Astrocyte of the cerebellum (primary cell): ENCODE measurements around the gene TCEAL6.
"Not testable (repeated sequence)": the region's sequence is repeated elsewhere in the genome, so short reads cannot be mapped to it uniquely, and the experiment has no call there.

Source experiments
- DNase-seq: peaks from one replicate; pipeline ENCODE4 v3.0.0-alpha.2; 2011; ENCODE audit warnings: low read depth
- H3K4me3 ChIP-seq: 2 replicates; pipeline ENCODE4 v1.5.1; 2011; ENCODE audit warnings: mild to moderate bottlenecking, low read depth, low read length, moderate library complexity
- in situ Hi-C: cut with HindIII; loops from 2 replicates; pipeline ENCODE4 v1.10.0; 2017; ENCODE audit warnings: low sequenced_read_pairs
- TF ChIP-seq, protein P1 (sequence below): IDR thresholded peaks from 2 replicates; pipeline ENCODE4 v1.5.1; 2012; ENCODE audit warnings: low read length, low read depth, moderate library complexity, mild to moderate bottlenecking; ENCODE audit errors: missing control alignments

Gene TCEAL6

DNA sequence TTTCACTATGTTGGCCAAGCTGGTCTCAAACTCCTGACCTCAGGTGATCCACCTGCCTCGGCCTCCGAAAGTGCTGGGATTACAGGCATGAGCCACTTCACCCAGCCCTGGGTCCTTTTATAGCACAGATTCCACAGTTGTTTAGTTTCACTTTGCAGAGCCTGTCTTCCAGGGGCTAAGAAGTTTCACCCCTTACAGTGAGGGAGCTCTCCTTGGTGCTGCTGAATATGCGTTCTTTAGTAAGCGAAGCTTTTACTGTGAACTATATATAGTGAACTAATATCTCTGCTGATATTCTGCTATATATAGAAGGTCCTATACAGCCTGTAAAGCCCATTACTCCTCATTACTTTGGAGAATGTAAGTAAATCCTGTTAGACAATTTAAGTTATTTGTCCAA is 4.2 kb downstream of the TCEAL6 start:
- TF ChIP-seq, protein P1, sequence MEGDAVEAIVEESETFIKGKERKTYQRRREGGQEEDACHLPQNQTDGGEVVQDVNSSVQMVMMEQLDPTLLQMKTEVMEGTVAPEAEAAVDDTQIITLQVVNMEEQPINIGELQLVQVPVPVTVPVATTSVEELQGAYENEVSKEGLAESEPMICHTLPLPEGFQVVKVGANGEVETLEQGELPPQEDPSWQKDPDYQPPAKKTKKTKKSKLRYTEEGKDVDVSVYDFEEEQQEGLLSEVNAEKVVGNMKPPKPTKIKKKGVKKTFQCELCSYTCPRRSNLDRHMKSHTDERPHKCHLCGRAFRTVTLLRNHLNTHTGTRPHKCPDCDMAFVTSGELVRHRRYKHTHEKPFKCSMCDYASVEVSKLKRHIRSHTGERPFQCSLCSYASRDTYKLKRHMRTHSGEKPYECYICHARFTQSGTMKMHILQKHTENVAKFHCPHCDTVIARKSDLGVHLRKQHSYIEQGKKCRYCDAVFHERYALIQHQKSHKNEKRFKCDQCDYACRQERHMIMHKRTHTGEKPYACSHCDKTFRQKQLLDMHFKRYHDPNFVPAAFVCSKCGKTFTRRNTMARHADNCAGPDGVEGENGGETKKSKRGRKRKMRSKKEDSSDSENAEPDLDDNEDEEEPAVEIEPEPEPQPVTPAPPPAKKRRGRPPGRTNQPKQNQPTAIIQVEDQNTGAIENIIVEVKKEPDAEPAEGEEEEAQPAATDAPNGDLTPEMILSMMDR: no peak
- in situ Hi-C loops: no loop called here
- H3K4me3 ChIP-seq: no peak overlapping the region
- no peak for DNase-seq

DNA sequence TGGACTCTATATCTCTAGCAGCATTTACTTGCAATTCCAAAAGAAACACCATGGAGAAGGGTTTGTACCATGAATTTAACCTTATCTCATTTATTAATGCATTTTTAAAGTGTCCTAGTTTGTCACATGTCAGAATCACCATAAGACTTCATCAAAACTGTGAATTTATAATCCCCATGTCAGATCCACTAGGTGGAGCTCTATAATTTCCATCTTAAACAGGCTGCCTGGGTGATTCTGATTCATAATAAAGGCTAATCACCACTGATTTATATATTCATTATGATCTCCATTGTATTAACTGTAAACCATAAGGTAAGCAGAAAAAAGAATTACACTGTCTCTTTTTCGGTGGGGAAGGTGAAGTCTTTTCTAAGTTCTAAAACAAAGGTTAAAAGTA is 12.8 kb downstream of the TCEAL6 start:
- in situ Hi-C loops: no loop called here
- no peak overlapping the region for H3K4me3 ChIP-seq
- no peak for DNase-seq
- TF ChIP-seq, protein P1: peak; percentile 28

DNA sequence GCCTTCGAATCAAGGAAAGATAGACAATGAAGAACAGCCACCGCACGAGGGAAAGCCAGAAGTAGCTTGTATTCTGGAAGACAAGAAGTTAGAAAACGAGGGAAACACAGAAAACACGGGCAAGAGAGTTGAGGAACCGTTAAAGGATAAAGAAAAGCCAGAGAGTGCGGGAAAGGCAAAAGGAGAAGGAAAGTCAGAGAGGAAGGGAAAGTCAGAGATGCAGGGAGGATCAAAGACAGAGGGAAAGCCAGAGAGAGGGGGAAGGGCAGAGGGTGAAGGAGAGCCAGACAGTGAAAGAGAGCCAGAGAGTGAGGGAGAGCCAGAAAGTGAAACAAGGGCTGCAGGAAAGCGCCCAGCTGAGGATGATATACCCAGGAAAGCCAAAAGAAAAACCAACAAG is 15.4 kb downstream of the TCEAL6 start:
- in situ Hi-C loops: no loop called here
- no peak overlapping the region for H3K4me3 ChIP-seq
- DNase-seq: no peak
- TF ChIP-seq, protein P1: no peak

DNA sequence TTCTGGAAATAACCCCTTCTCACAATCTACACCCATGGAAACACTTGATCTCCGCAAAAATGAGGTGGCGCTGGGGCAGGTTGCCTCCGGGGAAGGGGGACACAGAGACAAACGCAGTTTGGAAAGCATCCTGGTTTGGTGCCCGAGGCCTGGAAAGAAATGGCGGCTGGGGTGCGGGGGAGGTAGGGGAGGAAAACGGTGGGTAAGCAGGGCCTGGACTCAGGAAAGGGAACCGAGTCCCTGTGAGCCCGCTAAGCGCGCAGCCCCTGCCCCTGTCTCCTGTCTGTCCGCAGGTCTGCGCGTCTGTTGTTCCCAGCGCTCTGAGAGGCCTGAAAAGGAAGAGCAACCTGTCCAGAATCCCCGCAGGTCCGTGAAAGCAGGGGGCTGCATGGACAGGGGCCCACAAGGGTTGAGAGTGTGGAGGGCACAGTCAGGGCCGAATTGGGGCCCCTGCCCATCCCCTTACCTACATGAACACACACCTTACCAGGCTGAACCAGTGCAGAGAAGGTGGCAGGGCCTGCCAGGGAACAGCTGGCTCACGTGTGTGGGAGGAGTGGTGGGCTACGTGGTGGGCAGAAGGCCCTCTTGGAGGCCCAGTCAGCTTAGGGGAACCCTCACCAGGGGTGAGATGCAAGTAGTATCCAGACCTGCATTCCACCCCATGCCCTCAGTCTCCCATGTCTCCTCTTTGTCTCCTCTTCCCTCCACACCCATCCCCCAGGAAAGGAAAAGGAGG is 16.0 kb downstream of the TCEAL6 start:
- in situ Hi-C loops: not testable (repeated sequence)

DNA sequence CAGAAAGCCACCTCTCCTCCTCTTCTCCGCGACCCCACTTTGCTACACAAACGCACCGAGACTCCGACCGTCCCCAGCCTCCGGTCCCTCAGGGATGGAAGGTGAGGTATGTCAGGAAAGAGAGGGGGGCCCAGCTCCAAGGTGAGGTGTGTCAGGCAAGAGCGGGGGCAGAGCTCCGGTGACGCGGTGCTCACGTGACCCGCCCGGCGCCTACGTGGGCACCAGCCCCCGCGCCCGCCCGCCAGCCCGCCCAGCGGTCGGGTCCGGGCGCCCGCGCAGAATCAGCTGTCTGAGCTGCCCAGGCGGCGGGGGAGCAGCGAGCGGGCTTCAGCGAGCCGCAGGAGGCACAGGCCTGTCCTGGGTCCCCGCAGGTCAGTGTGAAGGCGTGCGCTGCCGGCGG is 16.8 kb downstream of the TCEAL6 start, which contains the start of gene TCEAL2:
TCEAL2 (plus strand) TSS at position 244 of the 400 bp plus-strand sequence. CDS start 1,152 bp downstream, outside the sequence.
- peak within 1 kb of the TSS; percentile 33 for H3K4me3 ChIP-seq
- in situ Hi-C loops, DNase-seq: not testable (repeated sequence)

More for the DNA sequence above, 16.0 kb downstream of the TCEAL6 start:
- not testable (repeated sequence) for DNase-seq, H3K4me3 ChIP-seq

DNA sequence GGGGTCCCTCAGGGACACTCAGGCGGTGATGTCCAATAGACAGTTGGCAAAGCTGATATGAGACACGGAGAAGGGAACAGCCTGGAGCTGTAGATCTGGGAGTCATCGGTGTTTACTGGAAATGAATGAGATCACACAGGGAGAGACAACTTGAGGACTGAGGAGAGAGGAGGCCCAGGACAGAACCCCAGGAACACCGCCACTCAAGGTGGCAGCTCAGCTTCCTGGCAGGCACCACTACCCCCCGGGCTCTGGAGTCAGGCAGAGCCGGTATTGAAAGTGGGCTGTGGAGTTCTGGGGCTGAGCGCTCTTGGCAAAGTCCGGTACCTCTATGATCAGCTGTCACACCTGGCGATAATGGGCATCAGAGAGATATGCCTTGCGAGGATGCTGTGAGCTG is 17.3 kb downstream of the TCEAL6 start:
- peak overlapping the region; percentile 33 for H3K4me3 ChIP-seq
- DNase-seq, in situ Hi-C loops: not testable (repeated sequence)

DNA sequence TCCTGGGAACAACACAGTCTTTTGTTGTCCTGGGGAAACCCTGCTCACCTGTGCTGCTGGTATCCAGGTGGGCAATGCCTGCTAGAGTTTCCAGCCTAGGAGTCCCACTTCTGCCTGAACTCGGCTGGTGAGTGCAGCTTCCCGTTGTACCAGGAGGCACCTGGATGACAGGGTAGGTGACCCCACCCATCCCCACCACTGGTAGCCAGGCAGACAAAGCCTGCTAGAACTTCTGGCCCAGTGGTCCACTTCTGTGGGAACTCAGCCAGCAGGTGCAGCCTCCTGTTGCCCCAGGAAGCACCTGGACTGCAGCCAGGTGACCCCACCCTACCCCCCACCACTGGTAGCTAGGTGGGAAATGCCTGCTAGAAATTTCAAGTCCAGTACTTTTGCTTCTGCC is 26.5 kb downstream of the TCEAL6 start:
- no peak overlapping the region for H3K4me3 ChIP-seq
- no peak for DNase-seq
- TF ChIP-seq, protein P1: no peak
- in situ Hi-C loops: no loop called here

DNA sequence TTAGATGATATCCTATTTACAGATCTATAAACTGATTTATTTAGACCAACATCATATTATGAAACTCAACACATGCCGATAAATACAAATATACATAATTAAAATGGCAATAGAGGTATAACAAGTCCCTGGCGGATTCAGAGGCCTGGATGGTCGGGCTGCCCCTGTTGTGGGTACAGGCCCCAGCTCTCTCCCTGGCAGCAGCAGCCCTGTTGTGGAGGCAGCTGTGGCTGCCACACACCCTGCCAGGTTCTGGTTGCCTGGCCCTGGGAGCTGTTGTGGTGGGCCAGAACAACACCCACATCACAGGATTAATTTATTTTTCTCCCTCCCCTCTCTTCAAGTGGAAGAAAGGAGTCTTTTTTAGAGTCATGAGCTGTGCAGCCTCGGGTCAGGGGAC is 28.9 kb downstream of the TCEAL6 start:
- in situ Hi-C loops: no loop called here
- TF ChIP-seq, protein P1: no peak
- H3K4me3 ChIP-seq: no peak overlapping the region
- no peak for DNase-seq
